PC-3 (cell line): ENCODE data around the gene HYDIN.

Experiments used
- EZH2 ChIP-seq: fragments of 300-600 bp; sonication (generic); IDR thresholded peaks from one replicate; pipeline ENCODE4 v1.6.1; 2017; ENCODE audit warnings: antibody characterized with exemption, mild to moderate bottlenecking, low read length; ENCODE audit not compliant: unreplicated experiment
- EZH2phosphoT487 ChIP-seq: fragments of 300-600 bp; sonication (generic); IDR thresholded peaks from 2 replicates; pipeline ENCODE4 v1.6.1; 2018; ENCODE audit warnings: mild to moderate bottlenecking, antibody characterized with exemption, low read length, borderline replicate concordance
- TF ChIP-seq, protein P1 (sequence below): fragments of 300-600 bp; sonication (generic); conservative IDR thresholded peaks from 2 replicates; pipeline ENCODE4 v1.5.1; 2017; ENCODE audit warnings: antibody characterized with exemption, low read depth, mild to moderate bottlenecking, low read length

GRCh38 chr16:71188956-71189712, 41.4 kb downstream of the HYDIN start:
- TF ChIP-seq, protein P1, sequence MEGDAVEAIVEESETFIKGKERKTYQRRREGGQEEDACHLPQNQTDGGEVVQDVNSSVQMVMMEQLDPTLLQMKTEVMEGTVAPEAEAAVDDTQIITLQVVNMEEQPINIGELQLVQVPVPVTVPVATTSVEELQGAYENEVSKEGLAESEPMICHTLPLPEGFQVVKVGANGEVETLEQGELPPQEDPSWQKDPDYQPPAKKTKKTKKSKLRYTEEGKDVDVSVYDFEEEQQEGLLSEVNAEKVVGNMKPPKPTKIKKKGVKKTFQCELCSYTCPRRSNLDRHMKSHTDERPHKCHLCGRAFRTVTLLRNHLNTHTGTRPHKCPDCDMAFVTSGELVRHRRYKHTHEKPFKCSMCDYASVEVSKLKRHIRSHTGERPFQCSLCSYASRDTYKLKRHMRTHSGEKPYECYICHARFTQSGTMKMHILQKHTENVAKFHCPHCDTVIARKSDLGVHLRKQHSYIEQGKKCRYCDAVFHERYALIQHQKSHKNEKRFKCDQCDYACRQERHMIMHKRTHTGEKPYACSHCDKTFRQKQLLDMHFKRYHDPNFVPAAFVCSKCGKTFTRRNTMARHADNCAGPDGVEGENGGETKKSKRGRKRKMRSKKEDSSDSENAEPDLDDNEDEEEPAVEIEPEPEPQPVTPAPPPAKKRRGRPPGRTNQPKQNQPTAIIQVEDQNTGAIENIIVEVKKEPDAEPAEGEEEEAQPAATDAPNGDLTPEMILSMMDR = no peak
- TF ChIP-seq EZH2 (no peak), EZH2phosphoT487 (no peak)
